Keratinocyte (primary cell): Measurements from ENCODE around the gene BCAS1.

ENCODE experiments used
- CTCF ChIP-seq, 3 experiments: IDR thresholded peaks in 1 of 3; conservative IDR thresholded peaks in 1 of 3; optimal IDR thresholded peaks in 1 of 3; 2 replicates in 2 of 3; 3 replicates in 1 of 3; pipeline versions ENCODE3 to v1.5.1; 2011; ENCODE audit warnings: low read length in 3 of 3, mild to moderate bottlenecking in 3 of 3, moderate library complexity in 2 of 3, control low read depth in 1 of 3, inconsistent platforms in 1 of 3; ENCODE audit not compliant: insufficient read depth in 2 of 3; ENCODE audit errors: extremely low read depth in 1 of 3
- EZH2 ChIP-seq: IDR thresholded peaks from one replicate; pipeline ENCODE4 v1.6.1; 2012; ENCODE audit warnings: inconsistent platforms, mild to moderate bottlenecking, low read length, moderate library complexity

DNA sequence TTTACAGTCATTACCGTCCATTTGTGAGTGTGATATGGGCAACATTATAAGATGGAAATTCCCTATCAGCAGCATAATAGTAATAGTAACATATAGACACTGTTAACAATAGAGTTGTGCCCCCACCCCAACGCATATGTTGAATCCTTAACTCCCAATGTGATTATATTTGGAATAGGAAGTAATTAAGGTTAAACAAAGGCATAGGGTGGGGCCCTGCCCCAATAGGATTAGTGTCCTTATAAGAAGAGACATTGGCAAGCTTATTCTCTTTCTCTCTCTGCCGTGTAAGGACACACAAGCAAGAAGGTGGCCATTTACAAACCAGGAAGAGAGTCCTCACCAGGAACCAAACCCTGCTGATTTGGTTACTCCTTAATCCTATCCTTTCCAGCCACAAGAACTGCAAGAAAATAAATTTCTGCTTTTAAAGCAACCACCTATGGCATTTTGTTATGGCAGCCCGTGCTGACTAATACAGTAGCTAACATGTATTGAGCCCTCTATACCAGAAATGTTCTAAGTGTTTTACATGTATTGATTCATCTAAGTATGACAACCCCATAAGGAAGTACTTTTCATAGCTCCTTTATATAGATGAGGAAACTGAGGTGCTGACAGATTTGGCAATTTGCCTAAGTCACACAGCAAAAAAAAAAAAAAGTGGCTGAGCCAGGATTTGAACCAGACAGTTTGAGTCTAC, 114.2 kb downstream of the BCAS1 start:
- TF ChIP-seq CTCF (optimal IDR thresholded peaks at IDR 0.05 in 1 of 3, IDR thresholded peaks at IDR 0.05 in 1 of 3, conservative IDR thresholded peaks at IDR 0.05 in 1 of 3; ENCODE audit: extremely low read depth in 1 of 3, insufficient read depth in 2 of 3, low read length in 3 of 3): no peak
- no peak for TF ChIP-seq EZH2
